Lung (tissue), 12 donors: Measurements from ENCODE around the gene CDH23. TPM values are rescaled to one million over a fixed set of nuclear protein-coding genes. Genes with fewer than 3 reads are reported as not detected.

Experiments
- ATAC-seq: fragments of 200-7000 bp; cut with Tn5 transposase; one replicate; pipeline ENCODE4 v1.9.1; 2020; ENCODE audit warnings: moderate number of reproducible peaks; ENCODE audit not compliant: insufficient read depth, low FRiP score
- DNase-seq, 3 donors: peaks; one replicate each; pipeline ENCODE4 v3.0.0-alpha.2; 2013 to 2017
- H3K27ac ChIP-seq, 2 donors: one replicate each; pipeline ENCODE4 v1.5.1; 2013; ENCODE audit warnings: mild to moderate bottlenecking in 2 of 2, moderate library complexity in 2 of 2, control low read depth in 1 of 2, inconsistent platforms in 1 of 2, low read depth in 1 of 2, low read length in 1 of 2
- H3K27me3 ChIP-seq, 3 donors: one replicate each; pipeline ENCODE4 v1.5.1; 2013; ENCODE audit warnings: low read length in 2 of 3; ENCODE audit not compliant: control insufficient read depth in 3 of 3, insufficient read depth in 3 of 3
- H3K36me3 ChIP-seq, 4 donors: one replicate each; pipeline ENCODE4 v1.5.1; 2013; ENCODE audit warnings: low read length in 4 of 4, mild to moderate bottlenecking in 1 of 4, moderate library complexity in 1 of 4; ENCODE audit not compliant: control insufficient read depth in 4 of 4, insufficient read depth in 4 of 4
- H3K4me1 ChIP-seq, 5 donors: one replicate each; pipeline ENCODE4 v1.5.1; 2013; ENCODE audit warnings: low read length in 5 of 5, mild to moderate bottlenecking in 2 of 5, moderate library complexity in 1 of 5; ENCODE audit not compliant: control insufficient read depth in 5 of 5, insufficient read depth in 5 of 5
- H3K4me3 ChIP-seq: one replicate; pipeline ENCODE4 v1.5.1; 2013; ENCODE audit warnings: mild to moderate bottlenecking, control low read depth, moderate library complexity
- H3K9ac ChIP-seq, 2 donors: one replicate each; pipeline ENCODE4 v1.5.1; 2013; ENCODE audit warnings: low read length in 2 of 2, control low read depth in 1 of 2; ENCODE audit not compliant: insufficient read depth in 1 of 2
- H3K9me3 ChIP-seq, 4 donors: one replicate each; pipeline ENCODE4 v1.5.1; 2013; ENCODE audit warnings: low read length in 3 of 4, mild to moderate bottlenecking in 1 of 4, moderate library complexity in 1 of 4; ENCODE audit not compliant: control insufficient read depth in 4 of 4, insufficient read depth in 3 of 4
- CTCF ChIP-seq: IDR thresholded peaks from 2 replicates; pipeline ENCODE4 v1.5.1; 2012; ENCODE audit warnings: mild to moderate bottlenecking; ENCODE audit errors: control extremely low read depth, extremely low read depth
- WGBS, 2 donors: extraction: QIAGEN DNeasy Blood & Tissue Kit; methylation state at CpG; one replicate each; pipeline ENCODE4 v1.1.7; 2013; 5-methylcytosine and 5-hydroxymethylcytosine counted together
- polyA plus RNA-seq, 2 donors: library from polyadenylated mRNA; stranded (reverse); fragments of 200-250 nt; gene quantifications; one replicate each; pipeline ENCODE4 v1.2.1, GENCODE V29; 2013
- total RNA-seq, 2 donors: library from RNA; depleted of rRNA in 1 of 2; stranded (reverse); fragments of >200 nt in 1 of 2; gene quantifications; one replicate each; pipeline ENCODE4 v1.2.1, GENCODE V29; 2014 to 2021
- donor health status: control.
- donor health status: control.
- donor health status: Bipolar disorder and iron deficiency.
- donor health status: healthy.
- donor health status: DM: yes; HTN: yes; CAD: no.

Gene CDH23
- total and polyA plus RNA-seq, 4 donors: 4.5 to 29.5 (median 6.0) TPM

- no peak for TF ChIP-seq CTCF
- Histone ChIP-seq H3K9me3 (peaks cover 0 to 2% (median 0%) of the 10 kb centered on the region in 4 donors), H3K9ac (no peak overlapping the region), H3K4me1 (peaks cover 4 to 44% (median 18%) of the 10 kb centered on the region in 5 donors), H3K4me3 (peak overlapping the region; percentile 80), H3K36me3 (no peaks in the 10 kb centered on the region), H3K27me3 (peaks cover 0 to 2% (median 0%) of the 10 kb centered on the region in 3 donors), H3K27ac (peak overlapping the region; percentile 91)
- 9% methylated on average over 2 of the region's 2 CpGs for WGBS, 2 donors
- ATAC-seq: no peak
- no peak for DNase-seq
Measured at GRCh38 chr10:71771821-71772617, 375.3 kb downstream of the CDH23 start.

GRCh38 chr10:71772832-71773220 lies 376.1 kb downstream of the CDH23 start:
- WGBS, 2 donors: 6 to 27% methylated on average over 4 of the region's 4 CpGs
- Histone ChIP-seq H3K4me1 (peaks cover 4 to 36% (median 10%) of the 10 kb centered on the region in 5 donors), H3K4me3 (peak overlapping the region; percentile 80), H3K9me3 (peaks cover 0 to 2% (median 0%) of the 10 kb centered on the region in 4 donors), H3K27ac (peak overlapping the region; percentile 91), H3K36me3 (no peaks in the 10 kb centered on the region), H3K27me3 (peaks cover 0 to 2% (median 0%) of the 10 kb centered on the region in 3 donors), H3K9ac (no peak overlapping the region)
- DNase-seq: no peak
- no peak for ATAC-seq
- TF ChIP-seq CTCF: no peak

- Histone ChIP-seq H3K4me1 (peaks cover 4 to 33% (median 9%) of the 10 kb centered on the region in 5 donors), H3K36me3 (no peaks in the 10 kb centered on the region), H3K9me3 (peaks cover 0 to 2% (median 0%) of the 10 kb centered on the region in 4 donors), H3K9ac (peak within 1 kb of the TSS in 1 of 2 donors; percentile 61), H3K27ac (peak within 1 kb of the TSS; percentile 91), H3K27me3 (peaks cover 0 to 2% (median 0%) of the 10 kb centered on the region in 3 donors), H3K4me3 (peak within 1 kb of the TSS; percentile 80)
- peak; percentile 79 to 86 (median 84) for DNase-seq
- ATAC-seq: peak; percentile 91
- 1% methylated on average over 55 of the region's 55 CpGs for WGBS, 2 donors
- TF ChIP-seq CTCF: peak; percentile 77
Measured at GRCh38 chr10:71773221-71773971, 376.7 kb downstream of the CDH23 start, which contains the start of gene VSIR. Gene VSIR, minus strand, starts transcription at chr10:71773520. Its CDS starts 81 bp downstream, at chr10:71773439.
